Left cardiac atrium (tissue), 4 donors: ENCODE measurements around the gene TUBA8. TPM values are rescaled to one million over a fixed set of nuclear protein-coding genes. Genes with fewer than 3 reads are reported as not detected.
"Not testable (repeated sequence)": the region's sequence is repeated elsewhere in the genome, so short reads cannot be mapped to it uniquely, and the experiment has no call there.

Experiments
- ATAC-seq, 2 donors: fragments of 200-7000 bp; cut with Tn5 transposase; one replicate each; pipeline ENCODE4 v1.9.1; 2020; ENCODE audit warnings: mild to moderate bottlenecking in 2 of 2, moderate library complexity in 2 of 2
- DNase-seq: peaks from one replicate; pipeline ENCODE4 v3.0.0-alpha.2; 2020
- intact Hi-C, 2 donors: fragments of 100-400 bp; cut with DNase I; formaldehyde crosslinking; loops; one replicate each; pipeline versions ENCODE4 v1.14.1 to v1.15.1; 2022 to 2023
- total RNA-seq, 2 donors: library from RNA; stranded (reverse); fragmentation: NEBNext Ultra II Directional; extraction: Animal tissue kit (Norgen Biotek cat#: 25700); gene quantifications; one replicate each; pipeline ENCODE4 v1.2.1, GENCODE V29; 2021
- donor health status: DM: no; HTN: yes; CAD: no.
- donor health status: DM: no; HTN: yes; CAD: no; lungs with severe emphysema.
- donor health status: DM: yes; HTN: yes; CAD: no.
- donor health status: Dilated cardiomyopathy.

TUBA8 gene
- total RNA-seq, 2 donors from 2014 or later, result 98.8 to 200 TPM

- no peak for ATAC-seq
- DNase-seq, result no peak
- intact Hi-C loops, result loop anchor here in 1 of 2 donors (10.0 kb wide), 1 partner anchor 54 kb away; no protein-coding TSS in a partner anchor
These were observed 37.8 kb downstream of the TUBA8 start for GRCh38 chr22:18148293-18148965.

GRCh38 chr22:18152519-18152918, 41.9 kb downstream of the TUBA8 start:
- ATAC-seq (no peak), DNase-seq (no peak)
- intact Hi-C loops, result no loop called here

- no peak for ATAC-seq
- intact Hi-C loops, result no loop called here
- DNase-seq, result no peak
These were observed 44.3 kb downstream of the TUBA8 start for GRCh38 chr22:18154821-18155390.

GRCh38 chr22:18155546-18155945, 44.9 kb downstream of the TUBA8 start:
- DNase-seq, intact Hi-C loops, ATAC-seq: not testable (repeated sequence)

- intact Hi-C loops, result no loop called here
These were observed 46.5 kb downstream of the TUBA8 start for GRCh38 chr22:18156878-18157713.

GRCh38 chr22:18157714-18158028, 47.1 kb downstream of the TUBA8 start:
- no peak for DNase-seq
- no peak for ATAC-seq
- intact Hi-C loops, result no loop called here

More at GRCh38 chr22:18156878-18157713, 46.5 kb downstream of the TUBA8 start:
- ATAC-seq (peak; percentile 89 to 94), DNase-seq (peak; percentile 73)

GRCh38 chr22:18160641-18161040, 50.0 kb downstream of the TUBA8 start:
- intact Hi-C loops, ATAC-seq, DNase-seq: not testable (repeated sequence)

GRCh38 chr22:18163843-18164242, 53.2 kb downstream of the TUBA8 start:
- DNase-seq, ATAC-seq, intact Hi-C loops: not testable (repeated sequence)

- DNase-seq, ATAC-seq, intact Hi-C loops: not testable (repeated sequence)
These were observed 54.0 kb downstream of the TUBA8 start for GRCh38 chr22:18164584-18164983.

GRCh38 chr22:18165356-18165755, 54.7 kb downstream of the TUBA8 start:
- DNase-seq, intact Hi-C loops: not testable (repeated sequence)
- peak in 1 of 2 donors; percentile 74 for ATAC-seq

GRCh38 chr22:18170284-18170683, 59.7 kb downstream of the TUBA8 start:
- ATAC-seq, intact Hi-C loops, DNase-seq: not testable (repeated sequence)

GRCh38 chr22:18172203-18172602, 61.6 kb downstream of the TUBA8 start:
- DNase-seq, ATAC-seq, intact Hi-C loops: not testable (repeated sequence)

- intact Hi-C loops, ATAC-seq: not testable (repeated sequence)
These were observed 62.2 kb downstream of the TUBA8 start for GRCh38 chr22:18172776-18173175.

GRCh38 chr22:18173441-18173840, 62.8 kb downstream of the TUBA8 start:
- DNase-seq, intact Hi-C loops, ATAC-seq: not testable (repeated sequence)

More at GRCh38 chr22:18172776-18173175, 62.2 kb downstream of the TUBA8 start:
- not testable (repeated sequence) for DNase-seq

Other genes starting within 250 kb of the TUBA8 start
- 10 to 100 TPM; 54.7 to 80.1 TPM for gene MICAL3, start 86.2 kb upstream of the TUBA8 start, total RNA-seq
- gene PEX26, start 32.8 kb upstream of the TUBA8 start, total RNA-seq, result 10 to 100 TPM; 21.6 to 22.5 TPM
- 1 to 10 TPM; 3.3 to 5.1 TPM for gene USP18, start 39.4 kb downstream of the TUBA8 start, total RNA-seq